GM19438 (cell line): ENCODE results near the gene APOBEC3B.
"Not testable (repeated sequence)": the region's sequence is repeated elsewhere in the genome, so short reads cannot be mapped to it uniquely, and the experiment has no call there.

Experiments
- ATAC-seq: cut with Tn5 transposase; IDR thresholded peaks from one replicate; pipeline ENCODE4 v1.9.1; 2021; ENCODE audit warnings: low read depth; ENCODE audit not compliant: unreplicated experiment

APOBEC3B gene

DNA sequence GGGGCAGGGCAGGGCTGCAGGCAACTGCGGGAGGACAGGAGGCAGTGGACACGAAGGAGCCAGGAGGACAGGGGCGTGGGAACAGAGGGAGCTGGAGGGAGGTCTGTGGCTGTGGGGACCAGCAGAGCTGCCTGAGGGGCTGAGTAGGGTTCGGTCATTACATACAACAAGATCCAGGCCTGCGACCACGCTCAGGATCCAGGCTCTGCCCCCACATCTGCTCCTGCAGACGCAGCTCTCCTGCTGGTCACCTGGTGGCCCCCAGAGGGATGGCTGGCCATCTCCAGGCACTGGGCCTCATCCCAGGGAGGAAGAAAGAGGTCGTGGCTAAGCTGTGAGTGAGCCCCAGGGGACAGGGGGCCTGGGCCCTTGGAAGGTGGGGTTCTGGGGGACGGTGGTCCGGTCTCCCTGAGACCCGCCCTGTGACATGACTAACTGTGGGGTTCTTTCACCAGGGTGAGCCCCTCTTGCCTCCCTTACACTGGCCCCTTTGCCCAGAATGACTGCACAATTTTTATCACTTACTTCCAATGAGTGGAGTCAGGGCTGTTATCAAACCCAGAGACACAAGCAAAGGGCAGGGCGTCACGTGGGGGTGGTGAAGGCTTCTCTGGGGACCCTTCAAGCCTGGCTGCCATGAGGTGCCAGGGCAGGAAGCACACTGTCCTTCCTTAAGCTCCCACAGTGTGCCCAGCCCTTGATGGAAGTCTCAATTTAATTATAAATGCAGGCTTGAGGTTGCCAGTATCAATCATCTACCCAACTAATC lies 31.4 kb upstream of the APOBEC3B start:
- no peak for ATAC-seq

DNA sequence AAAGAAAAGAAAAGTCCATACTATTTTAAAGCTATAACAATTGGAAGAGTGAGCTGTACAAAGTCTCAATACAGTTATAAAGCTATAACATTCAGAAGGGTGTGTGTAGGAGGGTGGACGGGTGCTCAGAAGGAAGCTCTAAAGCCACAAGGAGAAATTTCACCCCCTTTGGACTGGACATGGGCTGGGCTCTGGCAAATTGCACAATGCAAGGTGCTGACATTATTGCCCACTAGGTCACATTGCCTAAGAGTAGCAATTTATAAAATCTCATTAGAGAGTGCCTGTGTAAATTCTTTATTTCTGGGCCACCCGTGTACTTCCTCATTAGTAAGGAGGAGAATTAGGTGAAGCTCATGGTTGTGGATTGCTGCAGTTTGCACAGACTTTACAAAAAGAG lies 30.4 kb upstream of the APOBEC3B start:
- ATAC-seq = no peak

DNA sequence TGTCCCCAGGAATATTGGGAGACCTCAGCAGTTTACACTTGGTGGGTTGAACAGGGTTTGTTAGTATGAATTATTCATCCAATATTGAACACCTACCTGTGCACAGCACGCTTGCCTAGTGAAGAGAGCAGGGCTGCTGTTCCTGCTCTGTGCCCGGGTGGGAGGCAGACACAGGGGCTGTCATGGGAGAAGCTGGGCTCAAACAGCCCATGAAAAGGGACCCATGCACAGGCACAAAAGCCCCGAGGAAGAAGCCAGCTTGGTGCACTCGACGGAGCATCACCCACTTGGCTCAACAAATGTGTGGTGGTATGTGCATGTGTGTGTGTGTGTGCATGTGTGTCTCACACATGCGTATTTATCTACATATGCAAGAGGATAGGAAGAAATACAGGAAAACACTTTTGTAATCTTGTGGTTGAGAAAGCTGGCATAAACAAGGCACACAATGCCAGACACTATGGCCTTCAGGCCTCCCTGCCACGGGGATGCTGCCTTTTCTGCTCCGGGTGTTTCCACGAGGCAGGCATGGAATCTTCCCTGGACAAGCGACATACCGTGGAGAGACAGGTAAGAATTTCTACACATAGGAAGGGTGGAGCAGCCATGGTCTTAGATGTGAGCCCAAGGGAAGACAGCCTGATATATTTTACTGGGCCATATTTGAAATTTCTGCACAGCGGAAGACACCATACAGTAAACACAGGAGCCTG lies 29.7 kb upstream of the APOBEC3B start:
- ATAC-seq = no peak

DNA sequence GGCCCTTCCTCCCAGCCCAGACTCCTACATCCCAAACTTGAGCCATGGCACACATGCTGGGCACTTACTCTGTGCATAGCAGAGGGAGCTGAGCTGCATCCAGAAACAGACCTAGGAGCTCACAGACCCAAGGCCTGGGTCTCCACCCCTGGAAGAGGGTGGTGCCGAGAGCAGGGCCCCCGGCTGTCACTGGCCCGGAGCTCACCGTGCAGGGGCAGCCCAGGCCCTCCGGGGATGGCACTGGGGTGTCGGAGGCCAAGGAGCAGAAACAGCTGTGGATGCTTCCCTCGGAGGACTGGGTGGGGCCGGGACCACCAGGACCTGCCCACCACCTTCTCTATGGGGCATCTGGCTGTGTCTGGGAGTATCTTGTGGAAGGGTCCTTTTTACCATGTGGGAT lies 29.1 kb upstream of the APOBEC3B start:
- no peak for ATAC-seq

DNA sequence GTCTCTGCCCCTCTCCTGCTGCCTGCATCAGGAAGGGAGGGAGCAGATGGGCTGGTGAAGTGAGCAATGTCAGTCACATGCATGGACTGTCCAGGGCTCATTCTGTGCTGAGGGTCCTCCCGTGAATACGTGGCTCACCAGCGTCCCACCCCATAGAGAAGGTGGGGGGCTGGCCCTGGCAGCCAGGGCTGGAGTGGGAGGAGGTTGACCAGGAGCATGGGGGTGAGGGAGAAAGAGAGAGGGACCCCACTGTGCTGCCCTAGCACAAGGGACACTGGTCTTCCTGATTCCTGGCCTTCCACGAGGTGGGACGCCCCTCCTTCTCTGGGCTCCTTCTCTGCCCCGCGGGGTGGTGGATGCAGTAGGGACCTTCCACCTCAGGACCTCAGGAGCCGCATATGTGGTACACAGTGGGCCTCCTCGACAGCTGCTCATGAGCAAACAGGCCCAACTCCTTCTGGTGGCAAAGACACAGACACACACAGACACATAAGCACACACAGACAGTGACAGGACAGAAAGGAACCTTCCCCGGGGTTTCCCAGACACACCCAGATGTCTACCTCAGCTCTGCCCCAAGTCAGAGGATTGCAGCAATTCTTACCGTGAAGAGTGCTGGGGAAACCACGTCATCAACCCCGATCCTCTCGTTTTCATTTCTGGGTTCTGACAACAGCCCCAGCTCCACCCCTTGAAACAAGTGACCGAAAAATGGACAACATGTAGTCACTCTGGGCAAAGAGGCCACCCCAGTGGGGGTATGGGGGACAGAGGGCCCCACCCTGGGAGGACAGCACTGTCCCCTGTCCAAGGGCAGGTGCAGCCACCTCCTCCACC lies 28.4 kb upstream of the APOBEC3B start:
- peak; percentile 73 for ATAC-seq

DNA sequence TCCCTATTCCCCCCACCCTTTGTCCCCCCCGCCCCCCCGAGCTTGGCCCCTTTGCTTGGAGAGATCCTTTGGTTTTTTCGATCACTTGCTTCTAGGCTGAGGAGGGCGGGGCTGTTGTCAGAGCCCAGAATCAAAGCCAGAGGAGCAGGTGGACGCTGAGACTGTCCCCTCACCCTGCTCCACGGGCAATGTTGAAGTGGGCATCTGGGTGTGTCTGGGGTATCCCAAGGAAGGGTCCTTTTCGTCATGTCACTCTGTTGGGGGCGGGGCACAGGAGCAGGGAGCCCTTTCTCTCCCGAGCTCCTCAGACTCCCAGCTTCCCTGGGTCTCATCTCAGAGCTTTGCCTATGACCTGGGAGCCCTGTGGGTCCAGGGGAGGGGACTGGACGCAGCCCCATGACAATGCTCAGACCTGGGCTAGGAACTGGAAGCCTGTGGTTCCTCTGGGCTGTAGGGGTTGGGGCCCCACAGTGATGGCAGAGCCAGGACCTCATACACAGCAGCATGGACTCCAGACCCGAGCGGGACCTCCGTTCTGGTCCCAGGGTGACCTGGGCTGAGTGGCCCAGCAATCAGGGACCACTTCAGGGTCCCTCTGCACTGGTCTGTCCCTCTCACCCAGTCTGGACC lies 27.6 kb upstream of the APOBEC3B start:
- ATAC-seq = no peak

DNA sequence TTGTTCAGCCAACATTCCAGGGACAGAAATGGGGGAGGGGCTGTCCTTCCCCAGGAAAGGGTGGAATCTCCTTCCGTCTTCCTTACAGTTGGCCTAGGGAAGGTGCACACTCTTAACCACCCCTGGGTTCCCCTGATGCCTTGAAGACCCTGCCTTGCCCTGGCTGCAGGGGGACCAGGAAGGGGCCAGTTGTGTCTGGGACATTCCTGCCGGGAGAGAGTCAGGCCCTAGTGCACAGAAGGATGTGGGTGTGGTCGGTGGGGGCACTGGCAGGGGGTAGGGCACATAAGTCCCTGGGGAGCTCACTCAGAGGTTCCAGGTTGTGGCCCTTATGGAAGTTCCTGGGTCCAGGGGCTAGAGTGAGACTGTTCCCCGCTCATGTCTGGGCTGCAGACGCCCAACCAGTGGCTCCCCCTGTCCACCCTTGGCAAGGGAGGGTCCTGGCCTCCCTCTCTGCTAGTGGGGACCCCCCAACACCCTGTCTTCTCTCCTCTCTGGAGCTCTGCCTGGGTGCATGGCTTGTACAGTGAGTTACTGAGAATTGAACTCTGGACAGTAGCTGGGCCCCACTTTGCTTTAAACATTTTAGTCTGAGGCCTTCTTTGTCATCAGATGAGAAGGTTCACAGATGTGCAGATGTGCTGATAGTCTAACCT lies 26.8 kb upstream of the APOBEC3B start:
- ATAC-seq = no peak

DNA sequence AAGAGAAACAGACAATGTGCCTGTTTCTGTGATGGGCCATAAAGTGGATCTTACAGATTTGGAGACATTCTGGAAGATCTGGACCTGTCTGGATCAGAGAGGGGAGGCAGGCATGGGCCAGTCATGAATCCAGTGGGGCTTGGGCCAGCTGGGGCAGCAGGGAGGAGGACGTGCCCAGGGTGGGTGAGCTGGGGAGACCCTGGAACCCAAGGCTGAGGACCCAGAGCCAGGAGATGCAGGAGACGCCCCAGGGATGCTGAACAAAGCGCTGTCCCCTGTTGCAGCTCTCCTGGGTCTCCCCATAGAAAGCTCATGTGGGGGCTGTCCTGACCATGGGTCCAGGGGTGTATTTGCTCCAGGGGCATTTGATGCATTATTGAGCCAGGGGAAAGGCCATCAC lies 26.2 kb upstream of the APOBEC3B start:
- no peak for ATAC-seq

DNA sequence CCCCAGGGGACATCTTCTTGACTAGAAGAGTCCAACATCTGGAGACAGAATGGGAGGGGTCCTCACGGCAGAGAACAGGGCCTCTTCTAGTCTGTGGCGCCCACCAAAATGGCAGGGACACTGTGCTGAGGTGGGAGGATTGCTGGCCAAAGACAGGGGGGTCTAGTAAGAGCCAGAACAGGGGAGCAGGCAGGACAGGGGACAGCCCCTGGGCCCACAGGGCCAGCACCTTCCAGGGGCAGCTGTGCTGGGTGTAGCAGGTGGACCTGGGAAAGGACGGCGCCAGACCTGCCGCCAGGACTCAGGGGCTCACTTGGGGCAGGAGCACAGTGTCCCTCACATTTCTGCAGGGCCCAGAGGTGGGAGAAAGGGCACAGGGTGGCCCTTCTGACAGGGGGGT lies 25.6 kb upstream of the APOBEC3B start:
- ATAC-seq = no peak

DNA sequence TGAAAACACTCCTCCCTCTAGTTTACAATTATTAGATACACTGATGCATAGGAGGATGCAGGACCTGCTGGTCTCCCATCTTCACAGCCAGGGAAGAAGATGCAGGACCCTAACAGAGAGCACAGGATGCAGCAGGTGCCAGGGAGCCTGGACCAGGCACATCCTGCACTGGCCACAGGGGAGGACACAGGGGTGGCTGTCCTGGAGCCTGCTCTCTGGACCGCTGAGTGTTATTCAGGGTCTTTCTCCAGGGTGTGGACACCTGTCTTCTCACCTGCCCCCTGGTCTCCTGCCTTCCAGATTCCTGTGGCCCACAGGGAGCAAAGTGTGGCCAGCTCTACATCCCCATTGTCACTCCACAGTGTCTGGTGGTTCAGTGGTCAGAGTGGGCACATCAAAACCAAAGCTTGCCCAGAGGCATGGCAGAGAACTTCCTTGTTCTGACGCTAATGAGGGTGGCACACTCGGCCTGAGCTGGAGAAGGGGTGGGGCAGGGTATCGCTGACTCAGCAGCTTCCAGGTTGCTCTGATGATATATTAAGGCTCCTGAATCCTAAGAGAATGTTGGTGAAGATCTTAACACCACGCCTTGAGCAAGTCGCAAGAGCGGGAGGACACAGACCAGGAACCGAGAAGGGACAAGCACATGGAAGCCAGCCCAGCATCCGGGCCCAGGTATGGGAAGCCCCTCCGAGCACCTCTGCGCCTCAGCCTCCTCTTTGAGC lies 24.9 kb upstream of the APOBEC3B start, which contains the start of gene APOBEC3A:
TSS of gene APOBEC3A (plus strand) at position 564 of the 725 bp plus-strand sequence. CDS start at position 647, 83 bp downstream.
- no peak for ATAC-seq

DNA sequence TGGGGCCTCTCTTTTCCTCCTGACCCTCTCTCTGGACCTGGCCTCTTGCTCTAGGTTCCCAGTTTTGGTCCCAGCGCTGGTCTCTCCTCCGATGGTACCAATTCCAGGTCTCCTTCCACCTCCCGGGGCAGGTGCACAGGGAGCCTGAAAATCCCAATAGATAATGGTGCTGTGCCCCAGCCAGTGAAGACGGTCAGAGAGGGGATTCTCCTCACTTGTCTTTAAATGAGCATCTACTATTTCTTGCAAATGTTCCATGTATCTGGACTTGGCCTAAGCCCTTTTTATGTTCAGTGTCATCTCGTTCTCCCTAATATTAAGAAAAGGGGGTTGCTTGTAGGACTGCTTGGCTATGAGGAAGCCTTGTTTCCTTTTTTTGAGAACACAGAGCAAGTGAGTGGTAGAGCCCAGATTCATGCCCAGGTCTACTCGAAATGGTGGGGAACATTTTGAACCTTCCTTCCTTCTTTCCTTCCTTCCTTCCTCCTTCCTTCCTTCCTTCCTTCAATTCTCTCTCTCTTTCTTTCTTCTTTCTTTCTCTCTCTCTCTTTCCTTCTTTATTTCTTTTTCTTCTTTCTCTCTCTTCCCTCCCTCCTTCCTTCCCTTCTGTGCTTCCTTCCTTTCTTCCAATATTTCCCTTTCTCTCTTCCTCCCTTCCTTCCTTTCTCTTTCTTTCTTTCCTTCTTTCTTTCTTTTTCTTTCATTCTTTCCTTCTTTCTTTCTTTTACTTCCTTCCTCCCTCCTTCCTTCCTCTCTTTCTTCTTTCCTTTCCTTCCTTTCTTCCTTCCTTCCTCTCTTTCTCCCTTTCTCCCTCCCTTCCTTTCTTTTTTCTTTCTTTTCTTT lies 24.1 kb upstream of the APOBEC3B start:
- no peak for ATAC-seq

DNA sequence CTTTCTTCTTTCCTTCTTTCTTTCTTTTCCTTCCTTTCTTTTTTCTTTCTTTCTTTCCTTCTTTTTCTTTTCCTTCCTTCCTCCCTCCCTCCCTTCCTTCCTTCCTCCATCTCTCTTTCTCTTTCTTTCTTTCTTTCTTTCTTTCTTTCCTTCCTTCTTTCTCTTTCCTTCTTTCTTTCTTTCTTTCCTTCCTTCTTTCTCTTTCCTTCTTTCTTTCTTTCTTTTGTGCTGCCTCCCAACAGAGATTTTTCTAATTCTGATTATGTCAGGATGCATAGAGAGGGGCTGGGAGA lies 23.6 kb upstream of the APOBEC3B start:
- not testable (repeated sequence) for ATAC-seq

DNA sequence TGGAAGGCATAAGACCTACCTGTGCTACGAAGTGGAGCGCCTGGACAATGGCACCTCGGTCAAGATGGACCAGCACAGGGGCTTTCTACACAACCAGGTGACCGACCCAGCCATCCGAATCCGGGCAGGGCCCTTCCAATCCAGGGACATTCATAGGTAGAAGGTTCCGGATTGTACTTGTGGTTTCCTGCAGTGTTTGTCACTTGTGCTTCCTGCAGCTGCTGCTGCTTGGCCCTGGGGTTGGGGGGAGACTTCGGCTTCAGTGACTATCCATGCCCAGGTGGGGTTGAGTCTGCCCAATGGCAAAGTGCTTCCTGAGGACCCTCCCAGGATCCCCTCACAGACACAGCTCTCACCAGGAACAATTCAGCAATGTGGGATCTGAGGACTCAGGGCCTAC lies 22.6 kb upstream of the APOBEC3B start:
- ATAC-seq = no peak

DNA sequence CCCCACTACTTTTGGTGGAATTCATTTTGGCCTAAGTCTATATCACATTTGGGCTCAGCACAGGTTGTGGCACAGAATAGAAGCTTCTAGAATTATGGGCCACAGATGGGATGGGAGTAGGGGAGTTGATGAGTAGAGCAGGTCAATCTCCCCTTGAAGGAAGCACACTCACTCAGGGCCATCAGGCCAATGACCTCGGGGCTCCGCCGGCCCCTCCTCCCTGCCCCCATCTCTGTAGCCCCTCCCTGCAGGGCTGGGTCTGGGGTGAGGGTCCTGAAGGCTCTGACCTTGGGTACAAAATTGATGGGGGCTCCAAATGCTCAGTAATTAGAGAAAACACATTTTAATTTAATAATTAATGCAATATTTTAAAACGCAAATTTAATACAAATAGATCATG lies 21.5 kb upstream of the APOBEC3B start:
- not testable (repeated sequence) for ATAC-seq

DNA sequence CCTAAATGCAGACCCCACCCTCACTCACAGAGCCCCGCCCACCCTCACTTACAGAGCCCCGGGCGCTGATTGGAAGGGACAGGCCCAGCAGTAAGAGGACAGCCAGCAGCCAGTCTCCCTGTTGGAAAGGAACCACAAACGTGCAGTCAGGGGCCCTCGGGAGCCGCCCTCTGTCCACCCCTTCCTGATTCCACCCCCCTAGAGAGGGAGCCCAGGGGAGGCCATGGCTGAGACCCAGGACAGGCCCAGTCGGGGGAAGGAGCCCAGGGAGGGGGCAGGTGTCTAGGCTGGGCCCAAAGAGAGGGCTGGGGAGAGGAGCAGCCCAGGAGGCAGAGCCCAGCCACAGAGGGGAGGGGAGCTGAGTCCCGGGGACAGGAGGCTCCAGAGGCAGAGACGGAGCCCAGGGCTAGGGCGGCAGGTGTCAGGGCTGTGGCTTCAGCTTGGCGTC lies 18.8 kb upstream of the APOBEC3B start:
- not testable (repeated sequence) for ATAC-seq

DNA sequence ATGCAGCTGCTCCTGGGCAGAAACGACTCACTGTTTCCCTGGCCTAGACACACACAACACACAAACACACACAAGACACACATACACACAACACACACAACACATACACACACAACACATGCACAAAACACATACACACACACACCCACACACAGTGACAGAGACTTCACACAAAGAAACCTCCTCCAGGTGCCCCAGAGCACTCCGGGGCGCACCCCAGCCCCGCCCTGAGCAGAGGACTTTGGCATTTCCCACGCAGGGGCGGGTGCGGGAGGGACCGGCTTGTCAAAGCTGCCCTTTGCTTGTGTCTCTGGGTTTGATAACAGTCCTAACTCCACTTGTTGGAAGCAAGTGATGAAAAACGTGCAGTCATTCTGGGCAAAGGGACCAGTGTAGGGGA lies 18.3 kb upstream of the APOBEC3B start:
- no peak for ATAC-seq

DNA sequence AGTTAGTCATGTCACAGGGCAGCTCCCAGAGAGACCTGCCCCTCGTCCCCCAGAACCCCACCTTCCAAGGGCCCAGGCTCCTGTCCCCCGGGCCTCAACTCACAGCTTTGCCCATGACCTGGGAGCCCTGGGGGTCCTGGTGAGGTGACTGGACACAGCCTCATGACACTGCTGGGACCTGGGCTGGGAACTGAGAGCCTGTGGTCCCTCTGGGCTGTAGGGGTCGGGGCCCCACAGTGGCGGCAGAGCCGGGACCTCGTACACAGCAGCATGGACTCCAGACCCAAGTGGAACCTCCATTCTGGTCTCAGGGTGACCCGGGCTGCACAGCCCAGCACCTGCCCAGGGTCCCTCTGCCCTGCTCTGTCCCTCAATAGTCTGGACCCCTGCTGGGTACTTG lies 17.8 kb upstream of the APOBEC3B start:
- no peak for ATAC-seq

DNA sequence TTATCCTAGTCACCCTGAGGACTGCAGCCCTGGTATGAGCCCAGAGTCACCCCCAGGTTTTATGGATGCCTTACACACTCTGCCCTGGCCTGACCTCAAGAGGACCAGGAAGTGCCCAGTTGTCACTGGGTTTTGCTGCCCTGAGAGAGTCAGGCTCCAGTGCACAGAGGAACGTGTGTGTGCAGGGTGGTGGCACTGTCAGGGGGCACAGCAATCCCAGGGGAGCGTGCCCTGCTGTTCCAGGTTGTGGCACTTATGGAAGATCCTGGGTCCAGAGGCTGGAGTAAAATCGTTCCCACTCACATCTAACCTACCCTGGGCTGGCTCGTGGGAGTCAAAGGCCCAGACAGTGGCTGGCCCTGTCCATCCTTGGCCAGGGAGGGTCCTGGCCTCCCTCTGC lies 17.2 kb upstream of the APOBEC3B start:
- ATAC-seq = no peak
